IPS-20b (cell line): ENCODE results near the gene ANO2.

Source experiments
- H3K27ac ChIP-seq: one replicate; pipeline ENCODE4 v1.5.1; 2013; ENCODE audit warnings: low read length
- H3K27me3 ChIP-seq: 2 replicates; pipeline ENCODE4 v1.6.1; 2013; ENCODE audit warnings: mild to moderate bottlenecking, low read length, inconsistent platforms; ENCODE audit not compliant: insufficient read depth
- H3K36me3 ChIP-seq: 2 replicates; pipeline ENCODE4 v1.6.1; 2013; ENCODE audit warnings: low read depth, mild to moderate bottlenecking, inconsistent platforms, low read length, moderate library complexity; ENCODE audit not compliant: insufficient read depth
- H3K4me1 ChIP-seq: 2 replicates; pipeline ENCODE4 v1.6.1; 2013; ENCODE audit warnings: mild to moderate bottlenecking, control low read depth, inconsistent platforms, low read length, moderate library complexity; ENCODE audit not compliant: insufficient read depth
- H3K4me3 ChIP-seq: 2 replicates; pipeline ENCODE4 v1.5.1; 2013; ENCODE audit warnings: mild to moderate bottlenecking, low read length, inconsistent platforms
- H3K9ac ChIP-seq: 2 replicates; pipeline ENCODE4 v1.6.1; 2013; ENCODE audit warnings: low read depth, mild to moderate bottlenecking, inconsistent platforms, low read length, moderate library complexity
- H3K9me3 ChIP-seq: 2 replicates; pipeline ENCODE4 v1.6.1; 2013; ENCODE audit warnings: mild to moderate bottlenecking, low read depth, low read length, inconsistent platforms; ENCODE audit not compliant: insufficient read depth

ANO2 gene

GRCh38 chr12:5912437-5913334 is 32.4 kb downstream of the ANO2 start:
- Histone ChIP-seq H3K27ac (no peak overlapping the region), H3K4me3 (no peak overlapping the region), H3K27me3 (no peaks in the 10 kb centered on the region), H3K4me1 (no peaks in the 10 kb centered on the region), H3K9ac (no peak overlapping the region), H3K9me3 (no peaks in the 10 kb centered on the region), H3K36me3 (no peaks in the 10 kb centered on the region)

GRCh38 chr12:5912011-5912410 is 33.0 kb downstream of the ANO2 start:
- Histone ChIP-seq H3K36me3 (no peaks in the 10 kb centered on the region), H3K27me3 (no peaks in the 10 kb centered on the region), H3K9ac (no peak overlapping the region), H3K9me3 (no peaks in the 10 kb centered on the region), H3K27ac (no peak overlapping the region), H3K4me1 (no peaks in the 10 kb centered on the region), H3K4me3 (no peak overlapping the region)

- Histone ChIP-seq H3K27ac (no peak overlapping the region), H3K4me3 (no peak overlapping the region), H3K9ac (no peak overlapping the region), H3K4me1 (no peaks in the 10 kb centered on the region), H3K27me3 (no peaks in the 10 kb centered on the region), H3K9me3 (no peaks in the 10 kb centered on the region), H3K36me3 (no peaks in the 10 kb centered on the region)
These were observed 34.1 kb downstream of the ANO2 start for GRCh38 chr12:5910790-5911548.

- Histone ChIP-seq H3K27ac (no peak overlapping the region), H3K27me3 (no peaks in the 10 kb centered on the region), H3K4me3 (no peak overlapping the region), H3K36me3 (no peaks in the 10 kb centered on the region), H3K9me3 (no peaks in the 10 kb centered on the region), H3K4me1 (no peaks in the 10 kb centered on the region), H3K9ac (no peak overlapping the region)
These were observed 35.5 kb downstream of the ANO2 start for GRCh38 chr12:5909560-5909959.

DNA sequence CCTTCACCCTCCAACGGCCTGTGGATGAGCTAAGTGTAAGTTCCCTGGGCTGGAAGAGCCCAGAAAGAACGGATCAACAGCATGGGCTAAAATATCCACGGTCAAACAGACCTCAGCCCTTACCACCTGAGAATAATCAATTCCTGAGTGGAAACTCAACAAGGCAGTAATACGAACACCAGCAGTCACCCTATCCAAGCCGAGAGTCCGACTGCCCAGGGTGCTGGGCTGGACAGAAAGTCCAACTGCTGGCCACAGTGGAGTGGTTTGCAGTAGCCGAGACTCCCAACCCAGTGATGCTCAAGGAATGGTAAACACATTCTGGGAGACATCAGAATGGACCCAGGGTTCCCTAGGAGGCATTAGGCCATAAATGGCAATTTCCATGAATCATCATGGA is 36.8 kb downstream of the ANO2 start:
- Histone ChIP-seq H3K4me3 (no peak overlapping the region), H3K4me1 (no peaks in the 10 kb centered on the region), H3K36me3 (no peaks in the 10 kb centered on the region), H3K9me3 (no peaks in the 10 kb centered on the region), H3K27me3 (no peaks in the 10 kb centered on the region), H3K27ac (no peak overlapping the region), H3K9ac (no peak overlapping the region)

GRCh38 chr12:5907807-5908206 is 37.3 kb downstream of the ANO2 start:
- no peak overlapping the region for H3K27ac ChIP-seq
- H3K9me3 ChIP-seq, result no peaks in the 10 kb centered on the region
- no peak overlapping the region for H3K9ac ChIP-seq
- no peaks in the 10 kb centered on the region for H3K27me3 ChIP-seq
- H3K4me1 ChIP-seq, result no peaks in the 10 kb centered on the region
- no peak overlapping the region for H3K4me3 ChIP-seq
- H3K36me3 ChIP-seq, result no peaks in the 10 kb centered on the region

GRCh38 chr12:5905757-5906156 is 39.3 kb downstream of the ANO2 start:
- H3K9ac ChIP-seq, result no peak overlapping the region
- no peak overlapping the region for H3K27ac ChIP-seq
- no peaks in the 10 kb centered on the region for H3K4me1 ChIP-seq
- H3K4me3 ChIP-seq, result no peak overlapping the region
- H3K36me3 ChIP-seq, result no peaks in the 10 kb centered on the region
- H3K9me3 ChIP-seq, result no peaks in the 10 kb centered on the region
- no peaks in the 10 kb centered on the region for H3K27me3 ChIP-seq

DNA sequence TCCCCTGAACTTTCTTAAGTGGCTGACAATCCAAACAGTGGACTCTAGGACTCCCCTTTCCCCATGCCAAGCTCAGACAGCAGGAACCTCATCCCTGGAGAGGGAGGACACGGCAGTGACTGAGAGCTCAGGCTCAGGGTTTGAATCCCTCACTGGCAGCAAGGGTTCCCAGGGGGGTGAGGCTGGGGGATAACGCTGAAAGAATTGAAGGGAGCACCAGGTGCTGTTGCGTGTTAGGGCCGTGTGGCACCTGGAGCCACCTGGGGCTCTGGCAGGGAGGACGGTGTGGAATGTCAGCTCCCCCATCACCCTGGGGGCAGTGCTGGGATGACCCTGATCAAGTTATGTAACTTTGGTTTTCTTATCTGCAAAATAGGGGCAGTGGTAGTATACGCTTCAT is 40.1 kb downstream of the ANO2 start:
- Histone ChIP-seq H3K27ac (no peak overlapping the region), H3K4me1 (no peaks in the 10 kb centered on the region), H3K4me3 (no peak overlapping the region), H3K36me3 (no peaks in the 10 kb centered on the region), H3K27me3 (no peaks in the 10 kb centered on the region), H3K9ac (no peak overlapping the region), H3K9me3 (no peaks in the 10 kb centered on the region)

DNA sequence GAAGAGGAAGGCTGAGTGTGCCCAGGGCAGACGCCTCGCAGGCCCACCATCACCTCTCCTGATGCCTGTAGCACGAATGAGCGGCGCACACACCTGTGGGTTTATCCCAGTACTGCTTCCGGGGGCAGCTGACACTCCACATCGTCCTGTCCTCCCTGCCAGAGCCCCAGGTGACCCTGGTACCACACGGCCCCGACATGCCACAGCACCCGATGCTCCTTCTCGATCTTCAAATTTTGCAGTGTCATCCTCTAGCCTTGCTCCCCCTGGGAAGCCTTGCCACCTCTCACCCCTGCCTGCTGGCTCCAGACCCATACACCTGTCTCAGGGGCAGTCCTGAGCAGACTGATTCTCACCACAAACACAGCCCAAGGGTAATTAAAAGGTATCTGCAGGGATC is 40.6 kb downstream of the ANO2 start:
- Histone ChIP-seq H3K9me3 (no peaks in the 10 kb centered on the region), H3K4me1 (no peaks in the 10 kb centered on the region), H3K9ac (no peak overlapping the region), H3K27me3 (no peaks in the 10 kb centered on the region), H3K4me3 (no peak overlapping the region), H3K27ac (no peak overlapping the region), H3K36me3 (no peaks in the 10 kb centered on the region)

DNA sequence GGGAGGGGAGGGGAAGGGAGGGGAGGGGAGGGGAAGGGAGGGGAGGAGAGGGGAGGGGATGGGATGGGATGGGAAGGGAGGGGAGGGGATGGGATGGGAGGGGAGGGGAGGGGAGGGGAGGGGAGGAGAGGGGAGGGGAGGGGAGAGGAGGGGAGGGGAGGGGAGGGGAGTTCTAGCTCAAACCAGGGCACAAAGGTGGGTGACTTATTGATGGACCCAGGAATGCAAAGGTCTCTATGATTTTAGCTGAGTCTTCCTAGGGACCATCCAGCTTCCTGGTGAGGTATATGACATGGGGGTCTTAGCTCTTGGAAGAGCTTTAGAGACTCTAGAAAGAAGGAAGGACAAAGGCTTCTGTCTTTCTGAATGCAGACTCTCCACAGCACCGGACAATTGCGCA is 42.3 kb downstream of the ANO2 start:
- Histone ChIP-seq H3K4me1 (no peaks in the 10 kb centered on the region), H3K27ac (no peak overlapping the region), H3K36me3 (no peaks in the 10 kb centered on the region), H3K9me3 (no peaks in the 10 kb centered on the region), H3K9ac (no peak overlapping the region), H3K27me3 (no peaks in the 10 kb centered on the region), H3K4me3 (no peak overlapping the region)

GRCh38 chr12:5901416-5901815 is 43.6 kb downstream of the ANO2 start:
- no peak overlapping the region for H3K9ac ChIP-seq

More at GRCh38 chr12:5901416-5901815, 43.6 kb downstream of the ANO2 start:
- H3K36me3 ChIP-seq, result no peaks in the 10 kb centered on the region
- H3K27ac ChIP-seq, result no peak overlapping the region
- no peaks in the 10 kb centered on the region for H3K4me1 ChIP-seq
- no peaks in the 10 kb centered on the region for H3K9me3 ChIP-seq
- H3K27me3 ChIP-seq, result no peaks in the 10 kb centered on the region
- no peak overlapping the region for H3K4me3 ChIP-seq
